Muscle of leg (tissue), 11 donors: ENCODE measurements around the gene AMN1. TPM values are rescaled to one million over a fixed set of nuclear protein-coding genes. Genes with fewer than 3 reads are reported as not detected.
A peak's percentile ranks its signal among the peaks of the same experiment; 100 is the strongest.

Source experiments
- DNase-seq: peaks from one replicate; pipeline ENCODE4 v3.0.0; 2013
- H3K27ac ChIP-seq: one replicate; pipeline ENCODE4 v1.5.1; 2013; ENCODE audit warnings: mild to moderate bottlenecking, low read length, control low read depth
- H3K27me3 ChIP-seq: one replicate; pipeline ENCODE4 v1.6.1; 2013; ENCODE audit warnings: low read length; ENCODE audit not compliant: control insufficient read depth, insufficient read depth
- H3K36me3 ChIP-seq: one replicate; pipeline ENCODE4 v1.6.1; 2013; ENCODE audit warnings: low read length; ENCODE audit not compliant: control insufficient read depth, insufficient read depth
- H3K4me1 ChIP-seq: one replicate; pipeline ENCODE4 v1.6.1; 2013; ENCODE audit warnings: low read length; ENCODE audit not compliant: control insufficient read depth, insufficient read depth
- H3K4me3 ChIP-seq: one replicate; pipeline ENCODE4 v1.5.1; 2013; ENCODE audit warnings: low read length, control low read depth
- H3K9me3 ChIP-seq: replicated peaks from 2 replicates; pipeline ENCODE4 v1.6.1; 2013; ENCODE audit warnings: low read depth, low read length; ENCODE audit not compliant: control insufficient read depth
- WGBS: methylation state at CpG from one replicate; pipeline ENCODE4 v1.1.5; 2013; ENCODE audit warnings: missing lambda C conversion rate; ENCODE audit not compliant: insufficient coverage; 5-methylcytosine and 5-hydroxymethylcytosine counted together
- polyA plus RNA-seq, 8 donors: library from polyadenylated mRNA; unstranded; fragments of 120-200 nt; gene quantifications; one replicate each; pipeline versions ENCODE4 v1.2.1 to v1.2.3, GENCODE V29; 2013; ENCODE audit warnings: inconsistent platforms in 1 of 8, low replicate concordance in 1 of 8; ENCODE audit not compliant: insufficient read length in 8 of 8, insufficient read depth in 1 of 8
- total RNA-seq: library from RNA; stranded (reverse); fragments of 120-200 nt; gene quantifications from one replicate; pipeline ENCODE4 v1.2.4, GENCODE V29; 2013

The AMN1 gene
- total and polyA plus RNA-seq, 9 donors, result 9.2 to 12.3 (median 10.0) TPM

DNA sequence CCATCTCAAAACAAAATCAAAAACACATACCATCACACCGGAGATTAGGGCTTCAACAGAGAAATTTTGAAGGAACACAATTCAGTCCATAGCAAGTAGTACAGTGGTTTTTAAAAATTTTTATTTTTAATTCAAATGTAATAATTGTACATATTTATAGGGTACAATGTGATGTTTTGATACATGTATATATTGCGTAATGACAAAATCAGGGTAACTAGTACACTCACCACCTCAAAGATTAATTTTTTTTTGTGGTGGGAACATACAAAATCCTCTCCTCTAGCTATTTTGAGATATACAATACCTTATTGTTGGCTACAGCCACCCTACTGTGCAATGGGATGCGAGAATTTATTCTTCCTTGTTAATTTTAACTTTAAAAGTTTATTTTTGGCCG lies 95.4 kb downstream of the AMN1 start:
- WGBS, result no CpG with 5 or more reads among the region's 4 CpGs
- no peak overlapping the region for H3K27ac ChIP-seq
- H3K27me3 ChIP-seq, result no peaks in the 10 kb centered on the region
- H3K4me3 ChIP-seq, result no peak overlapping the region
- no peaks in the 10 kb centered on the region for H3K36me3 ChIP-seq
- no peak for DNase-seq
- H3K9me3 ChIP-seq, result no peaks in the 10 kb centered on the region
- peaks cover 6% of the 10 kb centered on the region for H3K4me1 ChIP-seq

DNA sequence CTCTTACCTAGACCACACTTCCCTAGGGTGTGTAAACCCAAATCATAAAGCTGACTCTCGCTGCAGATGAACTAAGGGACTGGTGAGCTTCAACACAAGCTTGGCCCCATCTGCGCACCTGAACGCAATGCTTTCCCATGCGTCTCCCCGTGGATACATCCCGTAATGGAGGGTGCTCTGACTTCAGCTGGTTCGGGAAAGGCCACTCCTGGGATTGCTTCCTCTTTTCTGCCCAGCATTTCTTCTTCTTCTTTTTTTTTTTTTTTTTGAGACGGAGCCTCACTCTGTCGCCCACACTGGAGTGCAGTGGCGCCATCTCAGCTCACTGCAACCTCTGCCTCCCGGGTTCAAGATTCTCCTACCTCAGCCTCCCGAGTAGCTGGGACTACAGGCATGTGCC lies 97.0 kb downstream of the AMN1 start:
- no peak overlapping the region for H3K27ac ChIP-seq
- 94% methylated on average over 8 of the region's 12 CpGs for WGBS

GRCh38 chr12:31631023-31631724 lies 97.6 kb downstream of the AMN1 start:
- no peak for DNase-seq
- Histone ChIP-seq H3K9me3 (no peaks in the 10 kb centered on the region), H3K36me3 (no peaks in the 10 kb centered on the region), H3K4me3 (no peak overlapping the region), H3K4me1 (peaks cover 9% of the 10 kb centered on the region), H3K27ac (no peak overlapping the region), H3K27me3 (no peaks in the 10 kb centered on the region)
- 79% methylated on average over 2 of the region's 6 CpGs for WGBS

More for the DNA sequence above, 97.0 kb downstream of the AMN1 start:
- DNase-seq, result no peak
- Histone ChIP-seq H3K36me3 (no peaks in the 10 kb centered on the region), H3K4me3 (no peak overlapping the region), H3K4me1 (peaks cover 9% of the 10 kb centered on the region), H3K9me3 (no peaks in the 10 kb centered on the region), H3K27me3 (no peaks in the 10 kb centered on the region)

DNA sequence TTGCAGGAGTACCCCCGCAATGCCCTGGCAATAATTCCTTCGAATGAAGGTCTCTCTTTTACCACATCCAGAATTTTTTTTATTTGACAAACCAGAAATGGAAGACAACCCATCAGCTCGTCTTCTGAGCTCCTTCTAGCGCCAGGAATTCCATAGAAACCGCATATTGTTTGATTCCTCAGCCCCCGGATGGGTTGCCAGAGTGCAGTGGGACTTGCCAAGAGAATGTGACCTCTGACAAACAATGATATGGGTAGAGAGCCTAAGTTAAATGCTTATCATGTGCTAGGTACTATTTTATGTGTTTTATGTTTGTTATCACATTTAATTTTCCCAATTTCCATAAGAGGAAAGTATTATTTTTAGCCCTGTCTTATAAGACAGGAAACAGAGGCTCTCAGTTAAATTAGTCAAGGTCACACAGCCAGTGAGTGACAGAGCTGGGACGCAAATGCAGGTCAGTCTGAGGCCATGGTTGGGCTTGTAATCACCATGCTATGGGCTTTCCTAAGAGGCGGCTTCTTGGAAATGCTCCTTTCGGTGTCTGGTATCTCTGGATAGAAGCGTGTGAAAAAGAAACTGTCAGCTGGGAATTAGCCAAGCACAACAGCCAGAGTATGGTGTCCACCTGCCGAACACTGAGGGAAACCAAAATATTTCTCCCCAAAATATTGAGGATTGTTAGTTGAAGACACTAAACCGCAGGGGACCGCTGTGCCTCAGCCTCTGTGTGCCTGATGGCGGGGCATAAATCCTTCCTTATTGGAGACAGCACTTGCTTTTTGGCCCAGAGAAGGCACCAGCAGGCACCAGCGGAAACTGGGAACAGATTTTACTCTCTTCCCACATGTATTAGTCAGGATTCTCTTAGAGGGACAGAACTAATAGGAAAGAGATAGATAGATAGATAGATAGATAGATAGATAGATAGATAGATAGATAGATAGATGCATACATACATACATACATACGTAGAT lies 98.8 kb downstream of the AMN1 start:
- DNase-seq, result peak; percentile 81
- Histone ChIP-seq H3K27me3 (no peaks in the 10 kb centered on the region), H3K27ac (peak overlapping the region; percentile 67), H3K9me3 (no peaks in the 10 kb centered on the region), H3K36me3 (no peaks in the 10 kb centered on the region), H3K4me1 (peaks cover 9% of the 10 kb centered on the region), H3K4me3 (no peak overlapping the region)
- 45% methylated on average over 4 of the region's 16 CpGs for WGBS

DNA sequence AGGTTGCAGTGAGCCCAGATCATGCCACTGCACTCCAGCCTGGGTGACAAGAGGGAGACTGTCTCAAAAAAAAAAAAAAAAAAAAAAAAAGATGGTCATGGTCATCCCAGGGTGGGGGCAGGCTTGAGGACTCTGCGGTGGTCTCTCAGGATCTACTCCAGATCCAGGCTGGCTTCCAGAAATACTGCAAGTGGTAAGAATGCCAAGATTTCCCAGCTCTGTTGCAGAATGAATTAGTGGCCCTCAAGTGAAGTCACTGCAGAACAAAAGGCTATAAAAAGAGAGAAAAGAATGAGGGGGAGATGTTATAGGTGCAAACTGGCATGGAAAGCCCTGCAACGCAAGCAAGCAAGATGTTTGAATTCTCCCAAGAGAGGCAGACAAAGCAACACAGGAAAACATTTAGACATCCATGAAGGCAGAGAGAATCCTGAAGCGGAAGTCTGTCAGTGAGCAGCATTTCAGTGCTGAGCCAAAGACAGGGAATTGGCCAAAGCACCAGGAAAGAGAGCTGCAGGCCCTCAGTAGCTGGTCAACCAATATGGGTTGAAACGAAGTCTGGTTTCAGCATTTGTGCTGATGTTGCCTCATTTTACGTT lies 101.3 kb downstream of the AMN1 start:
- DNase-seq, result peak; percentile 78
- Histone ChIP-seq H3K36me3 (no peaks in the 10 kb centered on the region), H3K9me3 (no peaks in the 10 kb centered on the region), H3K4me3 (no peak overlapping the region), H3K27ac (no peak overlapping the region), H3K27me3 (no peaks in the 10 kb centered on the region), H3K4me1 (peaks cover 9% of the 10 kb centered on the region)
- WGBS, result 24% methylated on average over 5 of the region's 5 CpGs

GRCh38 chr12:31626270-31626995 lies 102.4 kb downstream of the AMN1 start:
- DNase-seq, result no peak
- WGBS, result no CpG with 5 or more reads among the region's 7 CpGs

DNA sequence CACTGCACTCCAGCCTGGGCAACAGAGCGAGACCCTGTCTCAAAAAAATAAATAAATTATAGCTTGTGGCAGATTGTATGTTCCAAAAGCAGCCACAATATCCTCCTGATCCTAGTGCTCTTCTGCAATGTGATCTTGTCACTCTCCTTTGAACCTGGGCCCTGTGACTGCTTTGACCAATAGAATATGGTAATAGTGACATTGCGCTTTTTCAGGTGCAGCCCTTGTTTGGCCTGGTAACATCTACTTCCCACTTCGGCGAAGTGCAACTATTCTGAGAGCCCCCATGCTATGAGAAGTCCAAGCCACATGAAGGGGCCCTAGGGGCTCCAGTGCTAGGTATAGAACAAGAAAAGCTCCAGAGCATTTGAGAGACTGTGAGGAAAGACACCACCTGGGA lies 106.8 kb downstream of the AMN1 start:
- H3K9me3 ChIP-seq, result no peaks in the 10 kb centered on the region
- H3K27ac ChIP-seq, result no peak overlapping the region
- WGBS, result 60% methylated on average over 2 of the region's 4 CpGs
- H3K36me3 ChIP-seq, result no peaks in the 10 kb centered on the region
- no peak overlapping the region for H3K4me3 ChIP-seq
- no peaks in the 10 kb centered on the region for H3K4me1 ChIP-seq
- H3K27me3 ChIP-seq, result no peaks in the 10 kb centered on the region
- no peak for DNase-seq

More at GRCh38 chr12:31626270-31626995, 102.4 kb downstream of the AMN1 start:
- no peaks in the 10 kb centered on the region for H3K36me3 ChIP-seq
- H3K4me1 ChIP-seq, result peaks cover 9% of the 10 kb centered on the region
- no peak overlapping the region for H3K27ac ChIP-seq
- H3K4me3 ChIP-seq, result no peak overlapping the region
- no peaks in the 10 kb centered on the region for H3K27me3 ChIP-seq
- no peaks in the 10 kb centered on the region for H3K9me3 ChIP-seq

Other genes with a start within 250 kb of the AMN1 start
- gene DENND5B, start 137.9 kb downstream of the AMN1 start, total RNA-seq, result 21.0 TPM
- 10 to 100 TPM; 13.2 to 22.3 (median 19.0) TPM for gene DENND5B, start 137.9 kb downstream of the AMN1 start, polyA plus RNA-seq
- gene ETFBKMT, start 69.3 kb downstream of the AMN1 start, total RNA-seq, result 3.9 TPM
- gene ETFBKMT, start 69.3 kb downstream of the AMN1 start, polyA plus RNA-seq, result 1 to 10 TPM; 1.7 to 3.0 (median 2.6) TPM
- 25.6 TPM for gene RESF1, start 230.4 kb upstream of the AMN1 start, total RNA-seq
- 10 to 100 TPM; 21.2 to 28.5 (median 23.5) TPM for gene RESF1, start 230.4 kb upstream of the AMN1 start, polyA plus RNA-seq